ENCODE data around the gene WIPF2. TPM values are rescaled to one million over a fixed set of nuclear protein-coding genes. Genes with fewer than 3 reads are reported as not detected.

The WIPF2 gene
- total and polyA plus RNA-seq, 2 experiments from 2014 or later, result 9.2 TPM

- peak overlapping the region; percentile 93 for H3K4me3 Mint-ChIP-seq
- DNase-seq (ENCODE audit: low spot score), result no peak
- peak overlapping the region; percentile 91 for H3K4me2 ChIP-seq
- H2AFZ ChIP-seq, result peak overlapping the region; percentile 74
- H3K27ac Mint-ChIP-seq, result no peak overlapping the region
- no peak overlapping the region for H3K27ac ChIP-seq (ENCODE audit: low read depth)
- H3K4me1 ChIP-seq (ENCODE audit: insufficient read depth), result peaks cover 26% of the 10 kb centered on the region
- peaks cover 82% of the 10 kb centered on the region for H3K4me1 Mint-ChIP-seq
- H3K79me2 ChIP-seq (replicated peaks; ENCODE audit: insufficient read depth), result peaks cover 14% of the 10 kb centered on the region; the same call in 1 of the 2 replicates
- no peaks in the 10 kb centered on the region for H3K9me3 Mint-ChIP-seq
- H3K9me2 ChIP-seq (ENCODE audit: insufficient read depth), result no peaks in the 10 kb centered on the region
- no peak for ATAC-seq
- H3K36me3 ChIP-seq (ENCODE audit: insufficient read depth), result no peaks in the 10 kb centered on the region
- peaks cover 33% of the 10 kb centered on the region for H3K27me3 ChIP-seq (ENCODE audit: insufficient read depth)
- peaks cover 3% of the 10 kb centered on the region for H4K20me1 ChIP-seq (replicated peaks; ENCODE audit: insufficient read depth)
- no peak for TF ChIP-seq ZNF114 (CRISPR knock-in tag; IDR thresholded peaks at IDR 0.05)
- no peak for TF ChIP-seq JUNB (IDR thresholded peaks at IDR 0.05; ENCODE audit: unreplicated experiment)
- no peak for TF ChIP-seq STAT1 (IDR thresholded peaks at IDR 0.05; ENCODE audit: unreplicated experiment)
- TF ChIP-seq ETS1 (IDR thresholded peaks at IDR 0.05), result no peak
- TF ChIP-seq REST (IDR thresholded peaks at IDR 0.05; ENCODE audit: unreplicated experiment), result no peak
- TF ChIP-seq ZNF462 (CRISPR knock-in tag; IDR thresholded peaks at IDR 0.05), result no peak
- TF ChIP-seq ZNF331 (CRISPR knock-in tag; IDR thresholded peaks at IDR 0.05; ENCODE audit: low read depth), result no peak
- TF ChIP-seq NANOG (IDR thresholded peaks at IDR 0.05; ENCODE audit: borderline replicate concordance), result no peak
- TF ChIP-seq EZH2phosphoT487 (IDR thresholded peaks at IDR 0.05; ENCODE audit: unreplicated experiment), result no peak
- TF ChIP-seq CREB1 (CRISPR knock-in tag; IDR thresholded peaks at IDR 0.05; ENCODE audit: low read depth), result no peak
- no peak for TF ChIP-seq POLR2AphosphoS5 (IDR thresholded peaks at IDR 0.05; ENCODE audit: low read depth)
- no peak for TF ChIP-seq CTCF (conservative IDR thresholded peaks at IDR 0.05; ENCODE audit: low read depth in 2 of 2)
- peaks cover 47% of the 10 kb centered on the region for H3K27me3 Mint-ChIP-seq (ENCODE audit: insufficient read depth, low read depth, poor library complexity)
- H3K4me3 ChIP-seq, result peak overlapping the region; percentile 89
- no peaks in the 10 kb centered on the region; the same call in 2 of the 3 replicates for H3K36me3 Mint-ChIP-seq (ENCODE audit: low read depth)
- peaks cover 16% of the 10 kb centered on the region for H3F3A ChIP-seq (replicated peaks; ENCODE audit: low read depth)
Observed at GRCh38 chr17:40315678-40316570, 96.8 kb downstream of the WIPF2 start.
